ENCODE measurements around the gene SGCA. TPM values are rescaled to one million over a fixed set of nuclear protein-coding genes. Genes with fewer than 3 reads are reported as not detected.

The SGCA gene
- total and polyA plus RNA-seq, 9 of the 15 experiments (the other 6 are each of a cell fraction or from before 2014, with no cell fraction given): not detected

DNA sequence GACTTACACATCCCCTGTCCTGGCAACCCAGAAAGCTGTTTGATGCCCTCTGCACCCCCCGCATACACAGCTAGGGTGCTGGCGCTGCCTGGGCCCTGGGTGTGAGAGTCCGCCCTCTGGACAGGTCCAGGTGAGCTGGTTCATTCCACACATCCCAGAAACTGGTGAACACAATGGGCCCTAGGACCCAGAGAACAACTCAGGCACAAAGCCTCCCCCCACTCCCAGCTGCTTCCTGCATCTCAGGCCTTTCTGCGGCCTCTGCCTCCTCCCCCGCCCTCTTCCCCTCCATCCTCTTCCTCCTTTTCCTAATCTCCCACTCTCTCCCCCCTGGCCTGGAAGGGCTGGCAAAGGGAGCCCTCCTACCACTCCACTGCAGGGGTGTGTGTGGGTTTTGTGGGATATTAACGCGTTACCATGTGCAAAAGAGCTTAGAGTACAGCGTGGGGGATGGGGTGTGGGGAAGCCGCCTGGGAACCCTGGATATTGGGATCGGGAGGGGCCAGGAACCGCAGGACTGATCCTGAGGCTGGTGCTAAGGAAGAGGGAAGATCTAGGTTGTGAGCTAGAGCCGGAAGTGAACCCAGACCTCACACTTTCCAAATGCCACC, 13.8 kb upstream of the SGCA start (continued):
- TF ChIP-seq, protein P1, sequence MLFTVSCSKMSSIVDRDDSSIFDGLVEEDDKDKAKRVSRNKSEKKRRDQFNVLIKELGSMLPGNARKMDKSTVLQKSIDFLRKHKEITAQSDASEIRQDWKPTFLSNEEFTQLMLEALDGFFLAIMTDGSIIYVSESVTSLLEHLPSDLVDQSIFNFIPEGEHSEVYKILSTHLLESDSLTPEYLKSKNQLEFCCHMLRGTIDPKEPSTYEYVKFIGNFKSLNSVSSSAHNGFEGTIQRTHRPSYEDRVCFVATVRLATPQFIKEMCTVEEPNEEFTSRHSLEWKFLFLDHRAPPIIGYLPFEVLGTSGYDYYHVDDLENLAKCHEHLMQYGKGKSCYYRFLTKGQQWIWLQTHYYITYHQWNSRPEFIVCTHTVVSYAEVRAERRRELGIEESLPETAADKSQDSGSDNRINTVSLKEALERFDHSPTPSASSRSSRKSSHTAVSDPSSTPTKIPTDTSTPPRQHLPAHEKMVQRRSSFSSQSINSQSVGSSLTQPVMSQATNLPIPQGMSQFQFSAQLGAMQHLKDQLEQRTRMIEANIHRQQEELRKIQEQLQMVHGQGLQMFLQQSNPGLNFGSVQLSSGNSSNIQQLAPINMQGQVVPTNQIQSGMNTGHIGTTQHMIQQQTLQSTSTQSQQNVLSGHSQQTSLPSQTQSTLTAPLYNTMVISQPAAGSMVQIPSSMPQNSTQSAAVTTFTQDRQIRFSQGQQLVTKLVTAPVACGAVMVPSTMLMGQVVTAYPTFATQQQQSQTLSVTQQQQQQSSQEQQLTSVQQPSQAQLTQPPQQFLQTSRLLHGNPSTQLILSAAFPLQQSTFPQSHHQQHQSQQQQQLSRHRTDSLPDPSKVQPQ (CRISPR knock-in tag; IDR thresholded peaks at IDR 0.05; ENCODE audit: borderline replicate concordance): no peak
- TF ChIP-seq, protein P2, sequence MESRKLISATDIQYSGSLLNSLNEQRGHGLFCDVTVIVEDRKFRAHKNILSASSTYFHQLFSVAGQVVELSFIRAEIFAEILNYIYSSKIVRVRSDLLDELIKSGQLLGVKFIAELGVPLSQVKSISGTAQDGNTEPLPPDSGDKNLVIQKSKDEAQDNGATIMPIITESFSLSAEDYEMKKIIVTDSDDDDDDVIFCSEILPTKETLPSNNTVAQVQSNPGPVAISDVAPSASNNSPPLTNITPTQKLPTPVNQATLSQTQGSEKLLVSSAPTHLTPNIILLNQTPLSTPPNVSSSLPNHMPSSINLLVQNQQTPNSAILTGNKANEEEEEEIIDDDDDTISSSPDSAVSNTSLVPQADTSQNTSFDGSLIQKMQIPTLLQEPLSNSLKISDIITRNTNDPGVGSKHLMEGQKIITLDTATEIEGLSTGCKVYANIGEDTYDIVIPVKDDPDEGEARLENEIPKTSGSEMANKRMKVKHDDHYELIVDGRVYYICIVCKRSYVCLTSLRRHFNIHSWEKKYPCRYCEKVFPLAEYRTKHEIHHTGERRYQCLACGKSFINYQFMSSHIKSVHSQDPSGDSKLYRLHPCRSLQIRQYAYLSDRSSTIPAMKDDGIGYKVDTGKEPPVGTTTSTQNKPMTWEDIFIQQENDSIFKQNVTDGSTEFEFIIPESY (CRISPR knock-in tag; IDR thresholded peaks at IDR 0.05): no peak
- TF ChIP-seq, protein P3, sequence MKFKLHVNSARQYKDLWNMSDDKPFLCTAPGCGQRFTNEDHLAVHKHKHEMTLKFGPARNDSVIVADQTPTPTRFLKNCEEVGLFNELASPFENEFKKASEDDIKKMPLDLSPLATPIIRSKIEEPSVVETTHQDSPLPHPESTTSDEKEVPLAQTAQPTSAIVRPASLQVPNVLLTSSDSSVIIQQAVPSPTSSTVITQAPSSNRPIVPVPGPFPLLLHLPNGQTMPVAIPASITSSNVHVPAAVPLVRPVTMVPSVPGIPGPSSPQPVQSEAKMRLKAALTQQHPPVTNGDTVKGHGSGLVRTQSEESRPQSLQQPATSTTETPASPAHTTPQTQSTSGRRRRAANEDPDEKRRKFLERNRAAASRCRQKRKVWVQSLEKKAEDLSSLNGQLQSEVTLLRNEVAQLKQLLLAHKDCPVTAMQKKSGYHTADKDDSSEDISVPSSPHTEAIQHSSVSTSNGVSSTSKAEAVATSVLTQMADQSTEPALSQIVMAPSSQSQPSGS (CRISPR knock-in tag; IDR thresholded peaks at IDR 0.05): no peak
- TF ChIP-seq ZNF133 (CRISPR knock-in tag; IDR thresholded peaks at IDR 0.05): no peak
- peak in 1 of 3 experiments; percentile 35 for TF ChIP-seq YY1 (IDR thresholded peaks at IDR 0.05; ENCODE audit: borderline replicate concordance in 1 of 3, control insufficient read depth in 1 of 3, extremely low read depth in 1 of 3, insufficient read depth in 3 of 3, insufficient read length in 1 of 3, insufficient replicate concordance in 2 of 3, low read depth in 1 of 3, low read length in 2 of 3)
- TF ChIP-seq SAFB (IDR thresholded peaks at IDR 0.05; ENCODE audit: borderline replicate concordance, low read depth, low read length): no peak
- no peak for TF ChIP-seq KLF6 (CRISPR knock-in tag; IDR thresholded peaks at IDR 0.05; ENCODE audit: borderline replicate concordance)
- 0 out of 4 replicates have a peak, but pooled peaks of 1 of the 2 experiments have one; percentile 43 for TF ChIP-seq ARNT (IDR thresholded peaks at IDR 0.05)
- TF ChIP-seq ZNF174 (CRISPR knock-in tag; IDR thresholded peaks at IDR 0.05): no peak
- no peak for TF ChIP-seq TCF3 (CRISPR knock-in tag; IDR thresholded peaks at IDR 0.05)
- no peak for TF ChIP-seq SRSF3 (IDR thresholded peaks at IDR 0.05; ENCODE audit: insufficient read depth, low read length)
- 0 out of 2 replicates have a peak, but pooled peaks have one; percentile 31 for TF ChIP-seq OTX1 (CRISPR knock-in tag; IDR thresholded peaks at IDR 0.05)
- TF ChIP-seq, protein P4, sequence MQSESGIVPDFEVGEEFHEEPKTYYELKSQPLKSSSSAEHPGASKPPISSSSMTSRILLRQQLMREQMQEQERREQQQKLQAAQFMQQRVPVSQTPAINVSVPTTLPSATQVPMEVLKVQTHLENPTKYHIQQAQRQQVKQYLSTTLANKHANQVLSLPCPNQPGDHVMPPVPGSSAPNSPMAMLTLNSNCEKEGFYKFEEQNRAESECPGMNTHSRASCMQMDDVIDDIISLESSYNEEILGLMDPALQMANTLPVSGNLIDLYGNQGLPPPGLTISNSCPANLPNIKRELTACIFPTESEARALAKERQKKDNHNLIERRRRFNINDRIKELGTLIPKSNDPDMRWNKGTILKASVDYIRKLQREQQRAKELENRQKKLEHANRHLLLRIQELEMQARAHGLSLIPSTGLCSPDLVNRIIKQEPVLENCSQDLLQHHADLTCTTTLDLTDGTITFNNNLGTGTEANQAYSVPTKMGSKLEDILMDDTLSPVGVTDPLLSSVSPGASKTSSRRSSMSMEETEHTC (IDR thresholded peaks at IDR 0.05): no peak
- no peak for TF ChIP-seq COPS2 (conservative IDR thresholded peaks at IDR 0.05)
- TF ChIP-seq ZNF324 (CRISPR knock-in tag; IDR thresholded peaks at IDR 0.05): no peak
- no peak for TF ChIP-seq ZNF146 (CRISPR knock-in tag; IDR thresholded peaks at IDR 0.05; ENCODE audit: unreplicated experiment)
- peak; percentile 59; the same call in 1 of the 2 replicates for TF ChIP-seq ZBTB7A (IDR thresholded peaks at IDR 0.05; ENCODE audit: borderline replicate concordance, control insufficient read depth, low read depth, low read length)
- TF ChIP-seq, protein P5, sequence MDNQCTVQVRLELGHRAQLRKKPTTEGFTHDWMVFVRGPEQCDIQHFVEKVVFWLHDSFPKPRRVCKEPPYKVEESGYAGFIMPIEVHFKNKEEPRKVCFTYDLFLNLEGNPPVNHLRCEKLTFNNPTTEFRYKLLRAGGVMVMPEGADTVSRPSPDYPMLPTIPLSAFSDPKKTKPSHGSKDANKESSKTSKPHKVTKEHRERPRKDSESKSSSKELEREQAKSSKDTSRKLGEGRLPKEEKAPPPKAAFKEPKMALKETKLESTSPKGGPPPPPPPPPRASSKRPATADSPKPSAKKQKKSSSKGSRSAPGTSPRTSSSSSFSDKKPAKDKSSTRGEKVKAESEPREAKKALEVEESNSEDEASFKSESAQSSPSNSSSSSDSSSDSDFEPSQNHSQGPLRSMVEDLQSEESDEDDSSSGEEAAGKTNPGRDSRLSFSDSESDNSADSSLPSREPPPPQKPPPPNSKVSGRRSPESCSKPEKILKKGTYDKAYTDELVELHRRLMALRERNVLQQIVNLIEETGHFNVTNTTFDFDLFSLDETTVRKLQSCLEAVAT (IDR thresholded peaks at IDR 0.05): peak; percentile 51 to 87; a peak in 3 of 4 replicates
